Glutamatergic neuron (in vitro differentiated cells): ENCODE measurements around the gene JPH3. TPM values are rescaled to one million over a fixed set of nuclear protein-coding genes. Genes with fewer than 3 reads are reported as not detected.

ENCODE experiments used
- DNase-seq: peaks from one replicate; pipeline ENCODE4 v3.0.0; 2022
- H3K27ac Mint-ChIP-seq: one replicate; pipeline ENCODE4 v1.8.0; 2020; ENCODE audit warnings: mild to moderate bottlenecking, mixed read lengths, inconsistent platforms; ENCODE audit not compliant: unreplicated experiment
- H3K27me3 Mint-ChIP-seq: one replicate; pipeline ENCODE4 v1.8.0; 2020; ENCODE audit warnings: mild to moderate bottlenecking, moderate library complexity, mixed read lengths, inconsistent platforms; ENCODE audit not compliant: unreplicated experiment
- H3K36me3 Mint-ChIP-seq: one replicate; pipeline ENCODE4 v1.8.0; 2020; ENCODE audit warnings: mild to moderate bottlenecking, mixed read lengths, inconsistent platforms; ENCODE audit not compliant: unreplicated experiment
- H3K4me1 Mint-ChIP-seq: one replicate; pipeline ENCODE4 v1.8.0; 2020; ENCODE audit warnings: mild to moderate bottlenecking, low read depth, mixed read lengths, inconsistent platforms; ENCODE audit not compliant: unreplicated experiment
- H3K4me3 Mint-ChIP-seq: one replicate; pipeline ENCODE4 v1.8.0; 2020; ENCODE audit warnings: mild to moderate bottlenecking, mixed read lengths, inconsistent platforms; ENCODE audit not compliant: unreplicated experiment
- H3K9me3 Mint-ChIP-seq: one replicate; pipeline ENCODE4 v1.8.0; 2020; ENCODE audit warnings: mild to moderate bottlenecking, moderate library complexity, mixed read lengths, inconsistent platforms; ENCODE audit not compliant: unreplicated experiment
- total RNA-seq: library from RNA; stranded (reverse); fragmentation: NEBNext Ultra II Directional; extraction: Animal tissue kit (Norgen Biotek cat#: 25700); gene quantifications from one replicate; pipeline ENCODE4 v1.2.1, GENCODE V29; 2021; ENCODE audit not compliant: unreplicated experiment
- TF ChIP-seq, protein P1 (sequence below): fragments of 200-600 bp; sonication (generic); IDR thresholded peaks from one replicate; pipeline ENCODE4 v1.5.0; 2021; ENCODE audit not compliant: partially characterized antibody, unreplicated experiment

JPH3 gene
- total RNA-seq, 1 donor from 2014 or later: 10.5 TPM

DNA sequence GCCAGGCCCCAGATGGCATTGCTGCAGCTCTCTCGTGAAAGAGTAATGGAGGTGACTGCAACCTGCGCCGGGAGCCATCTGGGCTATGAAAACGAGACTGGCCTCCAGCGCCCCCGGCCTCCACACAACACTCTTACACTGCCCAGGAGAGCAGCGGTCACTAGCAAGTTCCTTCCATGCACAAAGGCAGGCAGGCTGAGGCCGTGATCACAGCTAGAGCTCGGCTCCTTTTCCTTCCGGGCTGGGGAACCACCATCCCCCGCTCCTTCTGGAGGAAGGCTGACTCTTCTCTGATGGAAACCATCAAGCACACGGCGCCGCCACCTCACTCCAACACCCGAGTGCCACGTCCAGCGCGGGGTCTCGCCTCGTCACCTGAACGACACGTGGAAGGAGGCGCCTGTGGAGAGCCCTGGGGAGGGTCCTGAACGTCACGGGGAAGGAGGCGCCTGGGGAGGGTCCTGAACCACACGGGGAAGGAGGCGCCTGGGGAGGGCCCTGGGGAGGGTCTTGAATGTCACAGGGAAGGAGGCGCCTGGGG is 101.6 kb downstream of the JPH3 start:
- peak; percentile 41 for DNase-seq
- Mint-ChIP-seq H3K36me3 (no peaks in the 10 kb centered on the region), H3K9me3 (peaks cover 14% of the 10 kb centered on the region), H3K27me3 (peaks cover 7% of the 10 kb centered on the region), H3K4me3 (no peak overlapping the region), H3K27ac (peak overlapping the region; percentile 72), H3K4me1 (peaks cover 42% of the 10 kb centered on the region)
- TF ChIP-seq, protein P1, sequence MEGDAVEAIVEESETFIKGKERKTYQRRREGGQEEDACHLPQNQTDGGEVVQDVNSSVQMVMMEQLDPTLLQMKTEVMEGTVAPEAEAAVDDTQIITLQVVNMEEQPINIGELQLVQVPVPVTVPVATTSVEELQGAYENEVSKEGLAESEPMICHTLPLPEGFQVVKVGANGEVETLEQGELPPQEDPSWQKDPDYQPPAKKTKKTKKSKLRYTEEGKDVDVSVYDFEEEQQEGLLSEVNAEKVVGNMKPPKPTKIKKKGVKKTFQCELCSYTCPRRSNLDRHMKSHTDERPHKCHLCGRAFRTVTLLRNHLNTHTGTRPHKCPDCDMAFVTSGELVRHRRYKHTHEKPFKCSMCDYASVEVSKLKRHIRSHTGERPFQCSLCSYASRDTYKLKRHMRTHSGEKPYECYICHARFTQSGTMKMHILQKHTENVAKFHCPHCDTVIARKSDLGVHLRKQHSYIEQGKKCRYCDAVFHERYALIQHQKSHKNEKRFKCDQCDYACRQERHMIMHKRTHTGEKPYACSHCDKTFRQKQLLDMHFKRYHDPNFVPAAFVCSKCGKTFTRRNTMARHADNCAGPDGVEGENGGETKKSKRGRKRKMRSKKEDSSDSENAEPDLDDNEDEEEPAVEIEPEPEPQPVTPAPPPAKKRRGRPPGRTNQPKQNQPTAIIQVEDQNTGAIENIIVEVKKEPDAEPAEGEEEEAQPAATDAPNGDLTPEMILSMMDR: no peak

DNA sequence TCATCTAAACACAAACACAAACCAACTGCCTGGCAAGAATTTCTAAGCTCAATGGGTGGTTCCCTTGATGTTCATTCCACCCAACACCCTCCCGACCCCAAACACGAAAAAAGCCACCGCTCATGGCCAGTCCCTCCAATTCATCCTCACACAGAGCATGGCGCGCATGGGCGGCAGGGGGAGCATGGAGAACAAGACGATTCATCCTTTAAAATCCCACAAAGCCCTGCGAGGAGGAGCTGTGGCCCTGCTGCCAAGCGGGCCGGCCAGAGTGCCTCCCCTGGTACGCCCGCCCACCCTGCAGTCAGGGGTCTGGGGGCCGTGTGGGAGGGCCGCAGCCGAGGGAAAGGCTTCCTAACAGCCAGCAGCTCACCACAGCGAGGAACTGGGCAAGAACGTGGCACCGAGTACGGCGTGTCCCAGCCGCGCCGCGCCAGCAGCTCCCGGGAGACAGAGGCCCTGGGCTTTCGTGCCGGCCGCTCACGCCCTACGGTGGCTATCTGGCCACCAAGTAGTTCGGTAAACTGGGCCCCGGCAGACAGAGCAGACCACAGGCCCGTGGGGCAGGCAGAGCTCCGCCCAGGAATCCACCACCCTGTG is 102.5 kb downstream of the JPH3 start:
- H3K36me3 Mint-ChIP-seq: no peaks in the 10 kb centered on the region
- peaks cover 5% of the 10 kb centered on the region for H3K27me3 Mint-ChIP-seq
- TF ChIP-seq, protein P1: no peak
- DNase-seq: no peak
- peak overlapping the region; percentile 55 for H3K4me3 Mint-ChIP-seq
- H3K4me1 Mint-ChIP-seq: peaks cover 38% of the 10 kb centered on the region
- H3K9me3 Mint-ChIP-seq: peaks cover 14% of the 10 kb centered on the region
- H3K27ac Mint-ChIP-seq: peak overlapping the region; percentile 34

DNA sequence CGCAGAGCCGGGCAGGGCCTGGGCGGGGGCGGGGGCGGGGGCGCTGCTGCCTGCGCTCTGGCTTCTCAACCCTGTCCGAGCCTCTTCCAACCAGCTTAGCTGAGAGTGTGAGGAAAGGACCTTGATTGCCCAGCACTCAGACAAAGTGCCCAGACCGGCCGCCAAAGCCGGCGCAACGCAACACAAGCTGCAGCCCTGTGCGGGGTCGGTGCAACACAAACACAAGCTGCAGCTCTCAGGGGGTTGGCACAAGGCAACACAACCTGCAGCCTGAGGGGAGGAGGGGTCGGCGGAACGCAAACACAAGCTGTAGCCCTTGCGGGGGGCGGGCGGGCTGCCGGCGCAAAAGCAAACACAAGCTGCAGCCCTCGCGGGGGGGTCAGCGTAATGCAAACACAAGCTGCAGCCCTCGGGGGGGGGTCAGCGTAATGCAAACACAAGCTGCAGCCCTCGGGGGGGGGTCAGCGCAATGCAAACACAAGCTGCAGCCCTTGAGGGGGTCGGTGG is 103.5 kb downstream of the JPH3 start:
- Mint-ChIP-seq H3K9me3 (peaks cover 15% of the 10 kb centered on the region), H3K36me3 (no peaks in the 10 kb centered on the region), H3K27ac (no peak overlapping the region), H3K4me3 (no peak overlapping the region), H3K4me1 (peaks cover 35% of the 10 kb centered on the region), H3K27me3 (peaks cover 8% of the 10 kb centered on the region)
- TF ChIP-seq, protein P1: no peak
- no peak for DNase-seq

DNA sequence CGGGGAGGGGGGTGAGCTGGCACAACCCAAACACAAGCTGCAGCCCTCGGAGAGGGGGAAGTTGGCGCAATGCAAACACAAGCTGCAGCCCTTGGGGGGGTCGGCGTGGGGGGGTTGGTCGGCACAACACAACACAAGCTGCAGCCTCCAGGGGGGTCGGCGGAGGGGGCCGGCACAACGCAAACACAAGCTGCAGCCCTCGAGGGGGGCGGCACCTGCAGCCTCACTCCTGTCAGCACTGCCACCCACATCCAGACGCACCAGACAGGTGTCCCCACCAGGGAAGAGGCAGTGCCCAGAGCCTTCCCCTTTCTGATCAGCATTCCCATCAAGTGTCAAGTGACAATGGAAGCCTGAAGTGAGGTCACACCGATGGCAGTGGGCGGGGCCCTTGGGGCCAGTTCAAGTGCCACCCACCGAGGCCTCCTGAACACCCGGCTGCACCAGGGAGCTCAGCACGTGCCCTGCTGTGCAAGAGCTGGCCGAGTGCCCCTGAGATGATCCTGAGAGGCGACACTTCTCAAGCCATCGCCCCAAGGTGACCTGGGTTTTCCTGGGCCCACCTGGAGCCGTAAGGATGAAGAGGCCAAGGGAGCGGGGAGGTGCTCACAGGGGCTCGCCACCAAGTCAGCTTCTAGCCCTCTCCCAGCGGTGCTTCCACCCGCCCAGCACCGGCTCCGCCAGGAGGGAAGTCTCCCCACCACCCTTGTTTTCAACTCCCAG is 104.1 kb downstream of the JPH3 start:
- Mint-ChIP-seq H3K27ac (no peak overlapping the region), H3K9me3 (peaks cover 15% of the 10 kb centered on the region), H3K36me3 (no peaks in the 10 kb centered on the region), H3K4me1 (peaks cover 35% of the 10 kb centered on the region), H3K4me3 (no peak overlapping the region), H3K27me3 (peaks cover 8% of the 10 kb centered on the region)
- TF ChIP-seq, protein P1: no peak
- DNase-seq: no peak

DNA sequence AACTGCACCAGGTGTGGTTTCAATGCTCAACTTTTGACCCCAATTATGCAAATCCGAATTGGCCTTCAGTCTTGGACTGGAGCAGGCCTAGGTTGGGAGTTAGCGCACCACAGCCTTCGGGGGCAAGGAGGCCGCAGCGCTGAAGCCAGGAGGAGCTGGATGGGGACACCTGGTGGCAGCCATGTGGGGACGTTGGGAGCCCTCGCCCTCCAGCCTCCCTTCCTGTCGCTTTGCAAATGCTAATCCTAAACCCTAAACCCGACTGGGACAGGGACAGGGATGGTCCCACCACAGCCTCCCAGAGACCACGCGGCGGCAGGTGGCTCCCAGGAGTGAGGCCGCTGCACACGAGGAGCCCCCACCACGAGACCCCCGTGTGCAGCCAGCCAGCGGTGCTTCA is 104.8 kb downstream of the JPH3 start:
- Mint-ChIP-seq H3K4me1 (peaks cover 31% of the 10 kb centered on the region), H3K9me3 (peaks cover 15% of the 10 kb centered on the region), H3K4me3 (no peak overlapping the region), H3K27ac (no peak overlapping the region), H3K27me3 (peaks cover 8% of the 10 kb centered on the region), H3K36me3 (no peaks in the 10 kb centered on the region)
- TF ChIP-seq, protein P1: no peak
- DNase-seq: peak; percentile 22
